Fibroblast of lung (primary cell): ENCODE results near the gene RSKR.

Experiments
- EZH2 ChIP-seq: IDR thresholded peaks from 2 replicates; pipeline ENCODE4 v1.5.1; 2012; ENCODE audit warnings: low read length, control low read depth, mild to moderate bottlenecking; ENCODE audit errors: missing control alignments
- TF ChIP-seq, protein P1 (sequence below), 2 donors: IDR thresholded peaks in 1 of 2; conservative IDR thresholded peaks in 1 of 2; 1 replicate in 1 of 2; 2 replicates in 1 of 2; pipeline ENCODE4 v1.5.1; 2011 to 2012; ENCODE audit warnings: low read length in 2 of 2, control low read depth in 1 of 2, inconsistent platforms in 1 of 2, low read depth in 1 of 2, mild to moderate bottlenecking in 1 of 2

DNA sequence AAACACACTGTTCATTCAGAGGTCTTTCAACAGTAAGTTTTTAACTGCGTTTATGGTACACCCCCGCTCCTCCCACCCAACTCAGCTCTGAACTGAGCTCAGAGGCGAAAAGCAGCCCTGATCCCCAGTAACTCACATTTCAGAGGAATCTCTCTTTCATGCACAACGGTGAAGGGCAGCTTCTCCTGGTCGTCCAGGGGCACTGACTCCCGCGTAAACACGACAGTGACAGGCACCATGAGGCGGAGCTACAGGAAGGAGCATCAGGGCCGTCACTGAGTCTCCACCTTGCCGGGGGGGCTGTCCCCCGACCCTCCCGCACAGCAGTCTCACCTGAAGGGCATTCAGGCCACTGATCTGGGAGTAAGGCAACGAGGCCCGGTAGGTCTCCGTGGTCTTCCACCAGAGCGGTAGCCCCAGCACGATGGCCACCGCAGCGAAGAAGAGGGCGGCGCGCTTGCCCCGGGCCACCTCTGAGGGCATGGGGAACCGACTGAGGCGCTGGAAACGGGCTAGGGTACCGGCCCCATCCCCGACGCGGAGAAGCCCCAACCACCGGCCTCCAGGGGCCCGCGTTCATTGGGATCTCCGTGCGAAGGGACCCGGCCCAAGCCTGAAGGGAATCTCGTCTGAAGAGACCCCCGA is 43.1 kb downstream of the RSKR start:
- TF ChIP-seq, protein P1, sequence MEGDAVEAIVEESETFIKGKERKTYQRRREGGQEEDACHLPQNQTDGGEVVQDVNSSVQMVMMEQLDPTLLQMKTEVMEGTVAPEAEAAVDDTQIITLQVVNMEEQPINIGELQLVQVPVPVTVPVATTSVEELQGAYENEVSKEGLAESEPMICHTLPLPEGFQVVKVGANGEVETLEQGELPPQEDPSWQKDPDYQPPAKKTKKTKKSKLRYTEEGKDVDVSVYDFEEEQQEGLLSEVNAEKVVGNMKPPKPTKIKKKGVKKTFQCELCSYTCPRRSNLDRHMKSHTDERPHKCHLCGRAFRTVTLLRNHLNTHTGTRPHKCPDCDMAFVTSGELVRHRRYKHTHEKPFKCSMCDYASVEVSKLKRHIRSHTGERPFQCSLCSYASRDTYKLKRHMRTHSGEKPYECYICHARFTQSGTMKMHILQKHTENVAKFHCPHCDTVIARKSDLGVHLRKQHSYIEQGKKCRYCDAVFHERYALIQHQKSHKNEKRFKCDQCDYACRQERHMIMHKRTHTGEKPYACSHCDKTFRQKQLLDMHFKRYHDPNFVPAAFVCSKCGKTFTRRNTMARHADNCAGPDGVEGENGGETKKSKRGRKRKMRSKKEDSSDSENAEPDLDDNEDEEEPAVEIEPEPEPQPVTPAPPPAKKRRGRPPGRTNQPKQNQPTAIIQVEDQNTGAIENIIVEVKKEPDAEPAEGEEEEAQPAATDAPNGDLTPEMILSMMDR (conservative IDR thresholded peaks at IDR 0.05 in 1 of 2, IDR thresholded peaks at IDR 0.05 in 1 of 2; ENCODE audit: low read depth in 1 of 2, low read length in 2 of 2): no peak
- no peak for TF ChIP-seq EZH2
